HFF-Myc (cell line): ENCODE data around the gene CTU1.

ENCODE experiments used
- DNase-seq: peaks from one replicate; pipeline ENCODE4 v3.0.0-alpha.2; 2011; ENCODE audit warnings: low read depth; ENCODE audit errors: extremely low read depth
- H3K4me3 ChIP-seq: replicated peaks from 2 replicates; pipeline ENCODE4 v1.5.1; 2011; ENCODE audit warnings: low read depth, mild to moderate bottlenecking, control low read depth, low read length
- TF ChIP-seq, protein P1 (sequence below): IDR thresholded peaks from 2 replicates; pipeline ENCODE4 v1.5.1; 2012; ENCODE audit warnings: mild to moderate bottlenecking, low read depth, low read length, control low read depth; ENCODE audit errors: missing control alignments

CTU1 gene

DNA sequence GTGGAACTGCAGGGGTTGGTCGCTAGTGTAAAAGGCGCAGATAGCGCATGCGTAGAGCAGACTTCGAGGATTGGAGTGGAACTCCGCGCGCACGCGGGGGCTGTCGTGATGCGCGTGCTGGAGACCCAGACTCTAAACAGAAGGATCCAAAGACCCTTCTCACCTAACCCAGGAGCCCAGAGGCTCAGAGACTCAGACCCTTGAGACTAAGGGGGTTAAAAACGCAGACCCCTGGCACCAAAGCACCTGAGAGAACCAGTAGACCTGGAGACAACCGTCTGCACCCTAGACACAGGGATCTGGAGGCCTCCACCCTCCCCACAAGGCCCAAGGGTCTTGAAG, 567 bp upstream of the CTU1 start:
- DNase-seq, result no peak
- TF ChIP-seq, protein P1, sequence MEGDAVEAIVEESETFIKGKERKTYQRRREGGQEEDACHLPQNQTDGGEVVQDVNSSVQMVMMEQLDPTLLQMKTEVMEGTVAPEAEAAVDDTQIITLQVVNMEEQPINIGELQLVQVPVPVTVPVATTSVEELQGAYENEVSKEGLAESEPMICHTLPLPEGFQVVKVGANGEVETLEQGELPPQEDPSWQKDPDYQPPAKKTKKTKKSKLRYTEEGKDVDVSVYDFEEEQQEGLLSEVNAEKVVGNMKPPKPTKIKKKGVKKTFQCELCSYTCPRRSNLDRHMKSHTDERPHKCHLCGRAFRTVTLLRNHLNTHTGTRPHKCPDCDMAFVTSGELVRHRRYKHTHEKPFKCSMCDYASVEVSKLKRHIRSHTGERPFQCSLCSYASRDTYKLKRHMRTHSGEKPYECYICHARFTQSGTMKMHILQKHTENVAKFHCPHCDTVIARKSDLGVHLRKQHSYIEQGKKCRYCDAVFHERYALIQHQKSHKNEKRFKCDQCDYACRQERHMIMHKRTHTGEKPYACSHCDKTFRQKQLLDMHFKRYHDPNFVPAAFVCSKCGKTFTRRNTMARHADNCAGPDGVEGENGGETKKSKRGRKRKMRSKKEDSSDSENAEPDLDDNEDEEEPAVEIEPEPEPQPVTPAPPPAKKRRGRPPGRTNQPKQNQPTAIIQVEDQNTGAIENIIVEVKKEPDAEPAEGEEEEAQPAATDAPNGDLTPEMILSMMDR, result no peak
- peak overlapping the region; percentile 89 for H3K4me3 ChIP-seq

DNA sequence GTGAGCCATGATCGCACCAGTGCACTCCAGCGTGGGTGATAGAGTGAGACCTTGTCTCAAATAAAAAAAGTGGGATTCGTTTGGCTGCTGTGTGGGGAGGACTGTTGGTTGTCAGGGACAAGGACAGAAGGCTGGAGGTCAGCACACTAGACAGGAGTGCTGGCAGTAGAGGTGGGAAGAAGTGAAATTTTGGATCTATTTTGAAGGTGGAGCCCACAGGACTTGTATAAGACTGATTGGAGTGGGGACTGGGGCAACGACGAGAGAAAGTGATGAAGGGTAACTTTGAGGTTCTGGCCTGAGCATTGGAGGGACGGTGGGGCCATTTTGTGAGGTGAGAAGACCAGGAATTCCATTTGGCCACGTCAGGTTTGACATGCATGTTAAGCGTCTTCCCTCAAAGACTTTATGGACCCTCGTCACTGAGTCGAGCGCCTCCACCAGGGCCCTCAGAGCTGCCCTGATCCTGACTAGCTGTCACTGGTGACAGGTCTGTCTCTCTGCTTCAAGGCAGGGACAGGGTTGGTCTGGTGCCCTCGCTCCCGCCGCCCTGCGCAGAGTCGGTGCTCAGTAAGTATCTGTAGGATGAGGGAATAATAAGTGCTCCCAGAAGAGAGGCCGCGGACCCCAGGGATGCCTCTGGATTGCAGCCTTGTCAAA, 673 bp downstream of the CTU1 start:
- DNase-seq, result no peak
- TF ChIP-seq, protein P1, result no peak
- peak overlapping the region; percentile 89 for H3K4me3 ChIP-seq

DNA sequence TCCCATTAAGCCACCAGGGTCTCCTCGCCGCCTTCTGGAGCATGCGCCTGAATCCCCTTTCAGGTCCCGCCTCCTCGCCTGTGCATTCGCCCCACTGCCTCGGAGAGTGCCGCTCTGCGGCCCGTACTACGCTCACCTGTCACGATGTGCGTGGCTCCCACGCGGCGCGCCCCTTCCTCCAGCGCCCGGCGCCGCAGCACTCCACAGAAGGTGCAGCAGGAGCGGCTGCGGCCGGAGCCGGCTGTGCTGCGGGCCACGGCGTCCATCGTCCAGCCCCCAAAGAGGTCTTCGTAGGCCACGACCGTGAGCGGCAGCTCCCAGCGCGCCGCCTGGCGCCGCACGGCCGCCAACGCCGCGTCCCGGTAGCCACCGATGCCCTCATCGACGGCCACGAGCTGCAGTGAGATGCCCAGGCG, 4.3 kb downstream of the CTU1 start:
- no peak overlapping the region for H3K4me3 ChIP-seq
- DNase-seq, result no peak
- TF ChIP-seq, protein P1, result no peak

DNA sequence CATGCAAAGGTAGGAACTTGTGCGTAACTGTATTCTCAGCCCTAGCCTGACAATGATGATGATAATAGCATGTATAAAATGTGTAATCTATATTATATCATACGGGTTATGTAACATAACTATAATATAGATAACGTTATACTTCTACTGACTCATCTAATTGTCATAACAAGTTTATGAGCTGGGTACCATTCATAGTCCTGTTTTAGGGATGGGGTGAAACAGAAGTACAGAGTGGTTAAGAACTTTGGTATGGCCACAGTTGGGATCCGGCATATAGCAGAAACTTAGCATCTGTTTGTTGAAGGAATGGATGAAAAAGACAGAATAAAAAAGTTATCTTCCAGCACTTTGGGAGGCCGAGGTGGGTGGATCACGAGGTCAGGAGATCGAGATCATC, 5.2 kb downstream of the CTU1 start:
- H3K4me3 ChIP-seq, result no peak overlapping the region
- TF ChIP-seq, protein P1, result no peak
- no peak for DNase-seq

DNA sequence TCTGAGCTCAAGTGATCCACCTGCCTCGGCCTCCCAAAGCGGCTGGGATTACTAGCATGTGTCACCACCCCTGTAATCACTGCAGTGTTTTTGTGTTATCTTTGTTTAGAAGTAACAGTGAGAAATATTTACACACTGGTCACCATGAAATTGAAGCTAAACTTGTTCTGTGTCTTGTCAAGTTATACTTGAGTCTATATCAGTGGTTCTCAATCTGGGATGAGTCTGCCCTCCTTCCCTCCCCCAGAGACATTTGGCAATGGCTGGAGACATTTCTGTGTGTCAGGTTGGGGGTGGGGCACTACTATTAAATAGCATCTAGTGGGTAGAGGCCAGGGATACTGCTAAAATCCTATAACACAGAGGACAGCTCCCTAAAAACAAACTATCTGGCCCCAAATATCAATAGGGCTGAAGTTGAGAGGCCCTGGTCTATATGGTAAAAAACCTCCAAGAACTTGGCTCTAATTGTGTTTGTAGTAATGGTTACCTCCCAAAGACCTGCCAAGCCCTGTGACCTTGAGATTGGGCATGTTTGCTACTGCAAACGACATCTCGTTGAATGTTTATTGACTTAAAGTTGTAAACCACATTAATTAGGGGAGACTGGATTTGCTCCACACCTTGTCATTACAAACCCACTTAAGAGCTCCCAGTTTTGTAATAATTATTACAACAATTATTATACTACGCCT, 6.9 kb downstream of the CTU1 start:
- H3K4me3 ChIP-seq, result no peak overlapping the region
- DNase-seq, result no peak
- TF ChIP-seq, protein P1, result no peak

DNA sequence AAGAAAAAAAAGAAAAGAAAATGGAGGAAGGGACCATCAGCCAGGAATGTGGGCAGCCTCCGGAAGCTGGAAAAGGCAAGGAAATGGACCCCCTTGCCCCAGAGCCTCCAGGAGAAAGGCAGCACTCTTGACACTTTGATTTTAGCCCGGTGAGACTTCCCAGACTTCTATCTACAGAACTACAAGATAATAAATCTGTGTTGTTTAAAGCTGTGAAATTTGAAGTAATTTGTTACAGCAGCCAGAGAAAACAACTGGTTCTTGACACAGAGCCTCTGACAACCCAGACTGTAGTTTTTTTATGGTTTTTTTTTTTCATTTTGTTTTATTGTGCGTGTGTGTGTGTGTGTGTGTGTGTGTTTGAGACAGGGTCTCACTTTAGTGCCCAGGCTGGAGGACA, 7.6 kb downstream of the CTU1 start:
- no peak overlapping the region for H3K4me3 ChIP-seq
- DNase-seq, result no peak
- TF ChIP-seq, protein P1, result no peak
